Gastrocnemius medialis (tissue), 4 donors: ENCODE measurements around the gene SPOPL. TPM values are rescaled to one million over a fixed set of nuclear protein-coding genes. Genes with fewer than 3 reads are reported as not detected.

Source experiments
- ATAC-seq, 2 donors: fragments of 150-250 bp; one replicate each; pipeline ENCODE4 v1.9.1; 2016
- DNase-seq, 2 donors: peaks; one replicate each; pipeline ENCODE4 v3.0.0-alpha.2; 2019
- H3K27ac ChIP-seq, 4 donors: fragments of 200-600 bp; sonication (generic); 1 replicate in 1 of 4; 2 replicates in 3 of 4; pipeline ENCODE4 v1.5.1; 2016 to 2018; ENCODE audit warnings: mild to moderate bottlenecking in 2 of 4, moderate library complexity in 1 of 4
- H3K27me3 ChIP-seq, 3 donors: fragments of 200-600 bp; sonication (generic) in 2 of 3; 1 replicate in 1 of 3; 2 replicates in 2 of 3; pipeline versions ENCODE4 v1.5.1 to v1.6.0; 2016 to 2019; ENCODE audit warnings: mild to moderate bottlenecking in 1 of 3, moderate library complexity in 1 of 3
- H3K36me3 ChIP-seq, 2 donors: fragments of 200-600 bp; sonication (generic) in 1 of 2; one replicate each; pipeline ENCODE4 v1.5.1; 2017 to 2018
- H3K4me1 ChIP-seq, 2 donors: fragments of 200-600 bp; sonication (generic) in 1 of 2; one replicate each; pipeline ENCODE4 v1.5.1; 2016 to 2017; ENCODE audit warnings: mild to moderate bottlenecking in 2 of 2
- H3K4me3 ChIP-seq, 4 donors: fragments of 200-600 bp; sonication (generic) in 3 of 4; 1 replicate in 1 of 4; 2 replicates in 3 of 4; pipeline ENCODE4 v1.5.1; 2016 to 2019; ENCODE audit warnings: mild to moderate bottlenecking in 2 of 4
- H3K9me3 ChIP-seq, 3 donors: fragments of 200-600 bp; sonication (generic) in 2 of 3; 1 replicate in 1 of 3; 2 replicates in 2 of 3; pipeline ENCODE4 v1.5.1; 2016 to 2019
- POLR2A ChIP-seq, 2 donors: fragments of 450-650 bp; IDR thresholded peaks; one replicate each; pipeline ENCODE4 v1.6.1; 2017; ENCODE audit warnings: antibody characterized with exemption in 2 of 2, mild to moderate bottlenecking in 2 of 2, moderate library complexity in 2 of 2
- in situ Hi-C, 4 donors: fragments of 200-750 bp; cut with MboI; loops; one replicate each; pipeline versions ENCODE4 v1.15.0 to v1.8.0; 2017; ENCODE audit warnings: low sequenced_read_pairs in 4 of 4
- intact Hi-C: fragments of 100-400 bp; cut with DNase I; formaldehyde crosslinking; loops from one replicate; pipeline ENCODE4 v1.15.1; 2023; ENCODE audit warnings: low total_unique reads
- total RNA-seq, 4 donors: library from RNA; depleted of rRNA; stranded (reverse); fragments of >200 nt; gene quantifications; one replicate each; pipeline versions ENCODE4 v1.1.0 to v1.2.3, GENCODE V29; 2016
- TF ChIP-seq, protein P1 (sequence below), 5 experiments: fragments of 450-650 bp in 3 of 5; fragments of 200-600 bp in 2 of 5; sonication (generic) in 2 of 5; IDR thresholded peaks in 4 of 5; conservative IDR thresholded peaks in 1 of 5; 1 replicate in 4 of 5; 2 replicates in 1 of 5; pipeline ENCODE4 v1.5.1; 2016 to 2019; ENCODE audit warnings: antibody characterized with exemption in 5 of 5, mild to moderate bottlenecking in 3 of 5, moderate library complexity in 3 of 5

Gene SPOPL
- total RNA-seq, 4 donors from 2014 or later, result 11.2 to 17.7 (median 12.5) TPM

DNA sequence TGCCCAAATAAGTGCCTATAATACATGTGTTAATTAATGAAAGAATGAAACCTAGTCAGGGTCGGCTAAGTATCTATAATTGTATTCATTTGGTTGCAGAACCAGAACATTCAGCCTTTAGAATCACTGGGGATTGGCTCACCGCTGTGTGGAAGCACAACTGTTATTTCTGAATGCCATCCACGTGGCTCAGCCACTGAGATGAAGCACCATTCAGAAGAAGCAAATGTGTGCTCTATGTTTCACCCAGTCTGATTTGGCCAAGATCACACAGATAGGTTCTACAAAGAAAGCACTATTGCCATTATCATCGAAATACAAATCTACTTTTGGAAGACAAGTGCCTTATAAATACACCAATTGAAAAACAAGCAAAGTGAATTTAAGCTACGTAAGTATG, 30.6 kb upstream of the SPOPL start:
- no peaks in the 10 kb centered on the region for H3K36me3 ChIP-seq
- intact Hi-C loops, result no loop called here
- H3K9me3 ChIP-seq, result no peaks in the 10 kb centered on the region
- no peak for TF ChIP-seq POLR2A (IDR thresholded peaks at IDR 0.05)
- TF ChIP-seq, protein P1, sequence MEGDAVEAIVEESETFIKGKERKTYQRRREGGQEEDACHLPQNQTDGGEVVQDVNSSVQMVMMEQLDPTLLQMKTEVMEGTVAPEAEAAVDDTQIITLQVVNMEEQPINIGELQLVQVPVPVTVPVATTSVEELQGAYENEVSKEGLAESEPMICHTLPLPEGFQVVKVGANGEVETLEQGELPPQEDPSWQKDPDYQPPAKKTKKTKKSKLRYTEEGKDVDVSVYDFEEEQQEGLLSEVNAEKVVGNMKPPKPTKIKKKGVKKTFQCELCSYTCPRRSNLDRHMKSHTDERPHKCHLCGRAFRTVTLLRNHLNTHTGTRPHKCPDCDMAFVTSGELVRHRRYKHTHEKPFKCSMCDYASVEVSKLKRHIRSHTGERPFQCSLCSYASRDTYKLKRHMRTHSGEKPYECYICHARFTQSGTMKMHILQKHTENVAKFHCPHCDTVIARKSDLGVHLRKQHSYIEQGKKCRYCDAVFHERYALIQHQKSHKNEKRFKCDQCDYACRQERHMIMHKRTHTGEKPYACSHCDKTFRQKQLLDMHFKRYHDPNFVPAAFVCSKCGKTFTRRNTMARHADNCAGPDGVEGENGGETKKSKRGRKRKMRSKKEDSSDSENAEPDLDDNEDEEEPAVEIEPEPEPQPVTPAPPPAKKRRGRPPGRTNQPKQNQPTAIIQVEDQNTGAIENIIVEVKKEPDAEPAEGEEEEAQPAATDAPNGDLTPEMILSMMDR (IDR thresholded peaks at IDR 0.05 in 4 of 5, conservative IDR thresholded peaks at IDR 0.05 in 1 of 5), result no peak
- no peak for DNase-seq
- peaks cover 0 to 5% of the 10 kb centered on the region in 2 donors for H3K4me1 ChIP-seq
- no peak overlapping the region for H3K4me3 ChIP-seq
- ATAC-seq, result peak; percentile 45 to 64
- in situ Hi-C loops, result no loop called here
- H3K27me3 ChIP-seq, result no peaks in the 10 kb centered on the region
- no peak overlapping the region for H3K27ac ChIP-seq

DNA sequence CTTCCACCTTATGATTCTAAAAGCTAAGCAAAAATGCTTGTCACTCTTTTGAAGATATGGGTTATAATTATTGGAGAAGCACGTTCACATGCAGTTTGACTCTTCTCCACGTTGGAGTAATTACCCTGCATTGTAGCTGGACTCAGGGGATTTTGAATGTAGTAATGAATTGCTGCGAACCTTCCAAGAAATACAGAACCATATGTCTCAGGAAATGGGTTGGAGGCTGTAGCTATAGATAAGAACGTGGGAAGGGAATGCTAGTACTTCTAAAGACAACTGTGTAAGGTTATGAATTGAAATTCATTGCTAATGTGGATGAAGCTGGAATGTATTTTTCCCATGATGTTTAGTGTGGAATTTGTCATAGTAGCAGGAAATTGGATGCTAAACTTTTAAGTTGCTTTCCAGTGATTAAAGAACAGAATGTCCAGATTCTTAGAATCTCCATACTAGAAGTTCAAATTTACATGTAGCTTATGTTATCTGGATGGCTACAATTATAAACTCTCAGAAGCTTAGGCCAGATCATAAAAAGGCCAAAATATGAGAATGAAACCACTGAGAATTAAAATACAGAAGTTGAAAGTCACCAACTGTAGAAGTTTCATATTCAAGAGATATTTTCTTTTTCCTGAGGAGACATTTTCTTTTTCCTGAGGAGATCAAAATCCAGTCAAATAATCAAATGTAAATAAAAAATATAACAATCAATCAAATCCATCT, 27.3 kb upstream of the SPOPL start:
- intact Hi-C loops, result no loop called here
- Histone ChIP-seq H3K4me3 (no peak overlapping the region), H3K4me1 (peaks cover 0 to 5% of the 10 kb centered on the region in 2 donors), H3K27ac (no peak overlapping the region), H3K9me3 (no peaks in the 10 kb centered on the region), H3K36me3 (no peaks in the 10 kb centered on the region), H3K27me3 (no peaks in the 10 kb centered on the region)
- ATAC-seq (no peak), DNase-seq (no peak)
- no peak for TF ChIP-seq POLR2A (IDR thresholded peaks at IDR 0.05)
- TF ChIP-seq, protein P1 (IDR thresholded peaks at IDR 0.05 in 4 of 5, conservative IDR thresholded peaks at IDR 0.05 in 1 of 5), result no peak
- in situ Hi-C loops, result no loop called here

DNA sequence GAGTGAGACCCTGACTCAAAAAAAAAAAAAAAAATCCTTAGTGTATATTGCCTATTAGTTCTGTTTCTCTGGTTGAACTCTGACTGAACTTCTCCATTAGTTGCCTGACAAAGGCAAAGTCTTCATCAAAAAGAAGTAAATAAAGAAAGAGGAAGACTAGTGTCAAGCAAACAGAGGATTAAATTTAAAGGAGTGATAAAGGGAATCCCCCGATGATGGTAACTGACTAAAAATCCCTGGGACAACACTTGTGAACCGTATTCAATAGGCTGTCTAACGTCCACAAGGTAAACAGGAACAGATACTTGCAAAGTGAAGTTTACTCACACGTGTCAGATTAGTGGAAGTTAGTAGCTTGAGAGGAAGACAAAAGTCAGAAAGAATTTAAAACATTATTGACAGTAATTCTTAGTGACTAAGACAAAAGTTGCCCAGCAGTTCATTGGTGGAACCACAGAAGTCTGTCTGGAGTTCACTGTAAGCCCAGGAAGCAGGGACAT, 26.2 kb upstream of the SPOPL start:
- in situ Hi-C loops, result no loop called here
- no peak overlapping the region for H3K4me3 ChIP-seq
- intact Hi-C loops, result no loop called here
- H3K27me3 ChIP-seq, result no peaks in the 10 kb centered on the region
- no peak overlapping the region for H3K27ac ChIP-seq
- ATAC-seq, result no peak
- TF ChIP-seq POLR2A (IDR thresholded peaks at IDR 0.05), result no peak
- TF ChIP-seq, protein P1 (IDR thresholded peaks at IDR 0.05 in 4 of 5, conservative IDR thresholded peaks at IDR 0.05 in 1 of 5), result no peak
- peaks cover 0 to 5% of the 10 kb centered on the region in 2 donors for H3K4me1 ChIP-seq
- H3K36me3 ChIP-seq, result no peaks in the 10 kb centered on the region
- DNase-seq, result no peak
- H3K9me3 ChIP-seq, result no peaks in the 10 kb centered on the region

DNA sequence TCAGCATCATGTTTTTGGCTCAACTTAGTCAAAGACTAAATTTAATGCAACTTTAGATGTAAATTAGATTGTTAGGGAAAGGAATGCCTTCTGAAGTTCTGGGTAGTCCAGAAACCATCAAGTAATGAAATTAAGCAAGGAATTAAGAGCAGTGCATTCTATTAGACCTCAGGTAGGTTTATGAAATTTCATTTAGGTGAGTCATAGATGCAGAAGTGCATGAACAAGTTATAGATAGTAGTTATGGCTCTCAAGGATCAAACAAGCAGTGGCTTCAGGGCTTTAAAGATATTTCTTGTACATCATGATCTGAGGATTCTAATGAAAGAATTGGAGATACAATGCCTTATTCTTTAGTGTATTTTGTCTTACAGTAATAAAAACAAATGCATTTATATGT, 25.4 kb upstream of the SPOPL start:
- TF ChIP-seq, protein P1 (IDR thresholded peaks at IDR 0.05 in 4 of 5, conservative IDR thresholded peaks at IDR 0.05 in 1 of 5), result no peak
- TF ChIP-seq POLR2A (IDR thresholded peaks at IDR 0.05), result no peak
- in situ Hi-C loops (no loop called here), intact Hi-C loops (no loop called here)
- DNase-seq (no peak), ATAC-seq (no peak)
- Histone ChIP-seq H3K27me3 (no peaks in the 10 kb centered on the region), H3K27ac (no peak overlapping the region), H3K36me3 (no peaks in the 10 kb centered on the region), H3K4me1 (peaks cover 0 to 2% of the 10 kb centered on the region in 2 donors), H3K4me3 (no peak overlapping the region), H3K9me3 (no peaks in the 10 kb centered on the region)
